ENCODE measurements around the gene PTPRN2. TPM values are rescaled to one million over a fixed set of nuclear protein-coding genes. Genes with fewer than 3 reads are reported as not detected.

The PTPRN2 gene
- total RNA-seq, 1 experiment from 2014 or later, result 2.1 TPM

DNA sequence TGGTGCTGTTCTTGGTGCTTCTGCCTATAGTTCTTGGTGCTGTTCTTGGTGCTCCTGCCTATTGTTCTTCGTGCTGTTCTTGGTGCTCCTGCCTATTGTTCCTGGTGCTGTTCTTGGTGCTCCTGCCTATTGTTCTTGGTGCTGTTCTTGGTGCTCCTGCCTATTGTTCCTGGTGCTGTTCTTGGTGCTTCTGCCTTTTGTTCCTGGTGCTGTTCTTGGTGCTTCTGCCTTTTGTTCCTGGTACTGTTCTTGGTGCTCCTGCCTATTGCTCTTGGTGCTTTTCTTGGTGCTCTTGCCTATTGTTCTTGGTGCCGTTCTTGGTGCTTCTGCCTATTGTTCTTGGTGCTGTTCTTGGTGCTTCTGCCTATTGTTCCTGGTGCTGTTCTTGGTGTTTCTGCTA lies 71.1 kb downstream of the PTPRN2 start:
- Histone ChIP-seq H2AFZ (ENCODE audit: low read depth, low read length, poor library complexity, severe bottlenecking) (no peak overlapping the region), H3K27ac (ENCODE audit: low read depth, low read length) (no peak overlapping the region), H3K27me3 (ENCODE audit: insufficient read depth, low read length) (peaks cover 13% of the 10 kb centered on the region; the same call in 1 of the 2 replicates), H3K36me3 (ENCODE audit: control insufficient read depth in 1 of 2, insufficient read depth in 2 of 2, low read length in 2 of 2) (no peaks in the 10 kb centered on the region), H3K79me2 (ENCODE audit: insufficient read depth, low read length) (no peaks in the 10 kb centered on the region), H3K4me2 (ENCODE audit: low read length) (no peak overlapping the region), H3K4me1 (ENCODE audit: control insufficient read depth in 1 of 2, insufficient read depth in 2 of 2, low read length in 2 of 2) (no peaks in the 10 kb centered on the region), H3K9me2 (ENCODE audit: insufficient read depth) (no peaks in the 10 kb centered on the region), H3K4me3 (replicated peaks in 1 of 2; ENCODE audit: low read depth in 1 of 2, low read length in 2 of 2) (no peak overlapping the region), H4K20me1 (ENCODE audit: insufficient read depth) (no peaks in the 10 kb centered on the region), H3K9me3 (ENCODE audit: control insufficient read depth in 1 of 2, insufficient read depth in 1 of 2, low read depth in 1 of 2, low read length in 2 of 2) (no peaks in the 10 kb centered on the region), H3K9ac (ENCODE audit: low read length) (no peak overlapping the region)
- ChIA-PET CTCF (no interaction called here), RAD21 (ENCODE audit: low non-redundant PET in 1 of 2, low total read pairs in 2 of 2, uncharacterized antibody in 2 of 2, unreplicated experiment in 2 of 2) (no interaction called here), POLR2A (no interaction called here)
- no peak for ATAC-seq
- TF ChIP-seq ZFX (IDR thresholded peaks at IDR 0.05) (no peak), SRF (IDR thresholded peaks at IDR 0.05; ENCODE audit: low read depth) (no peak), FOSL1 (IDR thresholded peaks at IDR 0.05; ENCODE audit: low read depth) (no peak), EZH2phosphoT487 (IDR thresholded peaks at IDR 0.05; ENCODE audit: borderline replicate concordance) (no peak), CEBPB (IDR thresholded peaks at IDR 0.05; ENCODE audit: low read depth) (no peak), EZH2 (IDR thresholded peaks at IDR 0.05) (no peak), EGR1 (IDR thresholded peaks at IDR 0.05; ENCODE audit: low read depth) (no peak), JUND (IDR thresholded peaks at IDR 0.05) (no peak), ELF1 (IDR thresholded peaks at IDR 0.05; ENCODE audit: borderline replicate concordance, low read depth) (no peak), TCF7L2 (IDR thresholded peaks at IDR 0.05; ENCODE audit: borderline replicate concordance, extremely low read depth, insufficient read depth, insufficient read length) (no peak), POLR2AphosphoS5 (IDR thresholded peaks at IDR 0.05; ENCODE audit: low read depth, low read length) (no peak), POLR2A (IDR thresholded peaks at IDR 0.05; ENCODE audit: borderline replicate concordance, extremely low read depth, insufficient read depth, insufficient read length) (no peak), RAD21 (IDR thresholded peaks at IDR 0.05; ENCODE audit: low read depth) (no peak)
- TF ChIP-seq, protein P1, sequence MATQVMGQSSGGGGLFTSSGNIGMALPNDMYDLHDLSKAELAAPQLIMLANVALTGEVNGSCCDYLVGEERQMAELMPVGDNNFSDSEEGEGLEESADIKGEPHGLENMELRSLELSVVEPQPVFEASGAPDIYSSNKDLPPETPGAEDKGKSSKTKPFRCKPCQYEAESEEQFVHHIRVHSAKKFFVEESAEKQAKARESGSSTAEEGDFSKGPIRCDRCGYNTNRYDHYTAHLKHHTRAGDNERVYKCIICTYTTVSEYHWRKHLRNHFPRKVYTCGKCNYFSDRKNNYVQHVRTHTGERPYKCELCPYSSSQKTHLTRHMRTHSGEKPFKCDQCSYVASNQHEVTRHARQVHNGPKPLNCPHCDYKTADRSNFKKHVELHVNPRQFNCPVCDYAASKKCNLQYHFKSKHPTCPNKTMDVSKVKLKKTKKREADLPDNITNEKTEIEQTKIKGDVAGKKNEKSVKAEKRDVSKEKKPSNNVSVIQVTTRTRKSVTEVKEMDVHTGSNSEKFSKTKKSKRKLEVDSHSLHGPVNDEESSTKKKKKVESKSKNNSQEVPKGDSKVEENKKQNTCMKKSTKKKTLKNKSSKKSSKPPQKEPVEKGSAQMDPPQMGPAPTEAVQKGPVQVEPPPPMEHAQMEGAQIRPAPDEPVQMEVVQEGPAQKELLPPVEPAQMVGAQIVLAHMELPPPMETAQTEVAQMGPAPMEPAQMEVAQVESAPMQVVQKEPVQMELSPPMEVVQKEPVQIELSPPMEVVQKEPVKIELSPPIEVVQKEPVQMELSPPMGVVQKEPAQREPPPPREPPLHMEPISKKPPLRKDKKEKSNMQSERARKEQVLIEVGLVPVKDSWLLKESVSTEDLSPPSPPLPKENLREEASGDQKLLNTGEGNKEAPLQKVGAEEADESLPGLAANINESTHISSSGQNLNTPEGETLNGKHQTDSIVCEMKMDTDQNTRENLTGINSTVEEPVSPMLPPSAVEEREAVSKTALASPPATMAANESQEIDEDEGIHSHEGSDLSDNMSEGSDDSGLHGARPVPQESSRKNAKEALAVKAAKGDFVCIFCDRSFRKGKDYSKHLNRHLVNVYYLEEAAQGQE (IDR thresholded peaks at IDR 0.05; ENCODE audit: low read depth), result no peak
- no TSS peak for BruUV-seq (replicated peaks)
- intact Hi-C loops (cut with micrococcal nuclease), result no loop called here
- no peak for DNase-seq (ENCODE audit: low read depth, low spot score)
